Neural progenitor cell (in vitro differentiated cells): ENCODE measurements around the gene UNK. TPM values are rescaled to one million over a fixed set of nuclear protein-coding genes. Genes with fewer than 3 reads are reported as not detected.

Experiments used
- DNase-seq: peaks from one replicate; pipeline ENCODE4 v3.0.0-alpha.2; 2016; ENCODE audit warnings: low spot score
- H2AFZ ChIP-seq: fragments of 200-600 bp; sonication (generic); replicated peaks from 2 replicates; pipeline ENCODE4 v1.6.1; 2016; ENCODE audit warnings: antibody characterized with exemption
- H3F3A ChIP-seq: fragments of 200-600 bp; sonication (generic); 2 replicates; pipeline ENCODE4 v1.6.1; 2016; ENCODE audit warnings: antibody characterized with exemption, low read depth
- H3K27ac ChIP-seq: fragments of 200-600 bp; sonication (generic); 2 replicates; pipeline ENCODE4 v1.5.1; 2016; ENCODE audit warnings: mild to moderate bottlenecking
- H3K27me3 ChIP-seq: fragments of 200-600 bp; sonication (generic); 2 replicates; pipeline ENCODE4 v1.6.1; 2016; ENCODE audit warnings: mild to moderate bottlenecking, moderate library complexity
- H3K36me3 ChIP-seq: fragments of 200-600 bp; sonication (generic); 2 replicates; pipeline ENCODE4 v1.5.1; 2016
- H3K4me1 ChIP-seq: fragments of 200-600 bp; sonication (generic); 2 replicates; pipeline ENCODE4 v1.6.1; 2016; ENCODE audit warnings: mixed run types
- H3K4me2 ChIP-seq: fragments of 200-600 bp; sonication (generic); 2 replicates; pipeline ENCODE4 v1.6.1; 2016
- H3K4me3 ChIP-seq: fragments of 200-600 bp; sonication (generic); 2 replicates; pipeline ENCODE4 v1.5.1; 2016
- H3K79me2 ChIP-seq: fragments of 200-600 bp; sonication (generic); 2 replicates; pipeline ENCODE4 v1.6.1; 2016; ENCODE audit warnings: low read depth
- H3K9ac ChIP-seq: fragments of 200-600 bp; sonication (generic); 2 replicates; pipeline ENCODE4 v1.6.1; 2016
- H3K9me3 ChIP-seq: fragments of 200-600 bp; sonication (generic); 2 replicates; pipeline ENCODE4 v1.5.1; 2016; ENCODE audit warnings: low read depth
- H4K20me1 ChIP-seq: fragments of 200-600 bp; sonication (generic); 2 replicates; pipeline ENCODE4 v1.6.1; 2016; ENCODE audit warnings: low read depth
- H3K27ac Mint-ChIP-seq: 3 replicates; pipeline ENCODE4 v1.8.0; 2021; ENCODE audit warnings: mixed read lengths
- H3K27me3 Mint-ChIP-seq: 2 replicates; pipeline ENCODE4 v1.8.0; 2022; ENCODE audit warnings: low read depth, mild to moderate bottlenecking, inconsistent platforms, moderate library complexity, mixed read lengths; ENCODE audit not compliant: insufficient read depth
- H3K36me3 Mint-ChIP-seq: 3 replicates; pipeline ENCODE4 v1.8.0; 2021; ENCODE audit warnings: mixed read lengths
- H3K4me1 Mint-ChIP-seq: 3 replicates; pipeline ENCODE4 v1.8.0; 2021; ENCODE audit warnings: mixed read lengths
- H3K4me3 Mint-ChIP-seq: 3 replicates; pipeline ENCODE4 v1.8.0; 2021; ENCODE audit warnings: mild to moderate bottlenecking, moderate library complexity, mixed read lengths
- H3K9me3 Mint-ChIP-seq: 3 replicates; pipeline ENCODE4 v1.8.0; 2020; ENCODE audit warnings: mixed read lengths
- EZH2 ChIP-seq: fragments of 200-600 bp; sonication (generic); IDR thresholded peaks from 2 replicates; pipeline ENCODE4 v1.6.1; 2017; ENCODE audit warnings: antibody characterized with exemption, mild to moderate bottlenecking, moderate library complexity
- EZH2phosphoT487 ChIP-seq: fragments of 200-600 bp; sonication (generic); IDR thresholded peaks from 2 replicates; pipeline ENCODE4 v1.6.1; 2017; ENCODE audit warnings: antibody characterized with exemption
- total RNA-seq: library from RNA; depleted of rRNA; stranded (reverse); fragments of >200 nt; gene quantifications from 2 replicates; pipeline ENCODE4 v1.2.3, GENCODE V29; 2015; ENCODE audit warnings: low replicate concordance
- TF ChIP-seq, protein P1 (sequence below): fragments of 200-600 bp; sonication (generic); IDR thresholded peaks from 2 replicates; pipeline ENCODE4 v1.5.1; 2017; ENCODE audit warnings: antibody characterized with exemption, mild to moderate bottlenecking

UNK gene
- total RNA-seq, 1 donor from 2014 or later = 38.5 TPM

DNA sequence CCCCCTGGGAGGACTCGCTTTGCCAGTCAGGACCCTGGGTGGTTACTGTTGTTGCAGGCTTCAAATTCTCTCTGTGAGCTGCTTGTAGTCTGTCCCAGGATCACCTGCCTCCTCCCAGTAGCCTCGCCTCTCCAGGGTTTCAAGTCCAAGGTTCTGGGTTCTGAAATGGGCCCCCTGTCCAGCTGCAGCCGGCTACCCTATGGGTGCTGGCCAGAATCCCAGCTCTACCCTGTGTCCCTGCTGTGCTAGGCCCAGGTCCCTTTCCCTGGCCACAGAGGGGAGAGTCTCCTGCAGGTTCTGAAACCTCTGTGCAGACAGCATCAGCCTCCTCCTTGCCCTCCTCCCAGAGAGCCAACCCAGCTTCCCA is 38.2 kb downstream of the UNK start:
- H3K4me3 ChIP-seq = no peak overlapping the region
- no peak for DNase-seq
- no peak for TF ChIP-seq EZH2phosphoT487
- no peak for TF ChIP-seq EZH2
- TF ChIP-seq, protein P1, sequence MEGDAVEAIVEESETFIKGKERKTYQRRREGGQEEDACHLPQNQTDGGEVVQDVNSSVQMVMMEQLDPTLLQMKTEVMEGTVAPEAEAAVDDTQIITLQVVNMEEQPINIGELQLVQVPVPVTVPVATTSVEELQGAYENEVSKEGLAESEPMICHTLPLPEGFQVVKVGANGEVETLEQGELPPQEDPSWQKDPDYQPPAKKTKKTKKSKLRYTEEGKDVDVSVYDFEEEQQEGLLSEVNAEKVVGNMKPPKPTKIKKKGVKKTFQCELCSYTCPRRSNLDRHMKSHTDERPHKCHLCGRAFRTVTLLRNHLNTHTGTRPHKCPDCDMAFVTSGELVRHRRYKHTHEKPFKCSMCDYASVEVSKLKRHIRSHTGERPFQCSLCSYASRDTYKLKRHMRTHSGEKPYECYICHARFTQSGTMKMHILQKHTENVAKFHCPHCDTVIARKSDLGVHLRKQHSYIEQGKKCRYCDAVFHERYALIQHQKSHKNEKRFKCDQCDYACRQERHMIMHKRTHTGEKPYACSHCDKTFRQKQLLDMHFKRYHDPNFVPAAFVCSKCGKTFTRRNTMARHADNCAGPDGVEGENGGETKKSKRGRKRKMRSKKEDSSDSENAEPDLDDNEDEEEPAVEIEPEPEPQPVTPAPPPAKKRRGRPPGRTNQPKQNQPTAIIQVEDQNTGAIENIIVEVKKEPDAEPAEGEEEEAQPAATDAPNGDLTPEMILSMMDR = no peak
- H3K4me1 Mint-ChIP-seq = peaks cover 8% of the 10 kb centered on the region
- no peak overlapping the region for H2AFZ ChIP-seq
- H3K27ac ChIP-seq = no peak overlapping the region
- H3K9me3 ChIP-seq = no peaks in the 10 kb centered on the region
- H3K9ac ChIP-seq = no peak overlapping the region
- no peak overlapping the region for H3K27ac Mint-ChIP-seq
- no peaks in the 10 kb centered on the region for H3K79me2 ChIP-seq
- H3K36me3 Mint-ChIP-seq = peaks cover 17% of the 10 kb centered on the region
- H3K4me3 Mint-ChIP-seq = no peak overlapping the region
- H3K36me3 ChIP-seq = no peaks in the 10 kb centered on the region
- H3K4me2 ChIP-seq = no peak overlapping the region
- no peaks in the 10 kb centered on the region for H3K27me3 ChIP-seq
- H3F3A ChIP-seq = peaks cover 8% of the 10 kb centered on the region
- no peaks in the 10 kb centered on the region for H3K9me3 Mint-ChIP-seq
- H4K20me1 ChIP-seq = no peaks in the 10 kb centered on the region
- H3K4me1 ChIP-seq = peaks cover 9% of the 10 kb centered on the region
- H3K27me3 Mint-ChIP-seq = peaks cover 4% of the 10 kb centered on the region

DNA sequence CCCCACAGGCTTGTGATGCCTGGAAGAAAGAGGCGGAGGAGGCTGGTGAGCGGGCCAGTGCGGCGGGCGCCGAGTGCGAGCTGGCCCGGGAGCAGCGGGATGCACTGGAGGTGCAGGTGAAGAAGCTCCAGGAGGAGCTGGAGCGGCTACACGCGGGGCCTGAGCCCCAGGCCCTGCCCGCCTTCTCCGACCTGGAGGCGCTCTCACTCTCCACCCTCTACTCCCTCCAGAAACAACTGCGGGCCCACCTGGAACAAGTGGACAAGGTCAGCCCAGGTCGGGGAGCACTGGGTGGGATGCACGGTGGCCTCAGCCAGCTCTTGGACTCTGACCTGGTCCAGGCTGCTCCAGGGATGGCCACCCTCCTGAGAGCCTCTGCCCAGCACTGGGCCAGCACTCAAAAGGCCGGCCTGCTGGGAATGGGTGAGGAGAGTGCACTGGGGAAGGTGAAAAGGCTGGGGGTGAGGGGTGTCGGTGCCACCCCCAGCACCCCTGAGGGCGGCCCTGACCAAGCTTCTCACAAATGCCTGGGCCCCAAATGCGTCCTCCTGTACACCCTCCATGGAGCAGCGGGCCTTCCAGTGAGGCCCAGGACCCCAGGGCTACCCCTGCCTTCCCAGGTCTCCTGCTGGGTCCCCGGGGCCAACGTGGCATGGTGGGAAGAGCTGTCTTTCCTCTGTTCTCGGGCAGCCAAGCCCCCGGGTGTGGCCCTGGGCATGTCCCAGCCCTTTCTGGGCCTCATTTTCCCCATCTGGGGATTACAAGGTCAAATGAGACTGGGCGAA is 38.8 kb downstream of the UNK start:
- Mint-ChIP-seq H3K36me3 (peaks cover 16% of the 10 kb centered on the region), H3K4me3 (no peak overlapping the region), H3K9me3 (no peaks in the 10 kb centered on the region), H3K4me1 (peaks cover 14% of the 10 kb centered on the region), H3K27me3 (peaks cover 6% of the 10 kb centered on the region), H3K27ac (no peak overlapping the region)
- DNase-seq = no peak
- H3K27me3 ChIP-seq = no peaks in the 10 kb centered on the region
- no peak overlapping the region for H3K27ac ChIP-seq
- H4K20me1 ChIP-seq = no peaks in the 10 kb centered on the region
- no peak overlapping the region for H3K9ac ChIP-seq
- H2AFZ ChIP-seq = no peak overlapping the region
- H3K4me1 ChIP-seq = peaks cover 16% of the 10 kb centered on the region
- H3K9me3 ChIP-seq = no peaks in the 10 kb centered on the region
- H3K79me2 ChIP-seq = no peaks in the 10 kb centered on the region
- H3K36me3 ChIP-seq = no peaks in the 10 kb centered on the region
- no peak overlapping the region for H3K4me3 ChIP-seq
- H3K4me2 ChIP-seq = no peak overlapping the region
- H3F3A ChIP-seq = peaks cover 14% of the 10 kb centered on the region
- TF ChIP-seq EZH2phosphoT487 (no peak), EZH2 (no peak)
- TF ChIP-seq, protein P1 = no peak

DNA sequence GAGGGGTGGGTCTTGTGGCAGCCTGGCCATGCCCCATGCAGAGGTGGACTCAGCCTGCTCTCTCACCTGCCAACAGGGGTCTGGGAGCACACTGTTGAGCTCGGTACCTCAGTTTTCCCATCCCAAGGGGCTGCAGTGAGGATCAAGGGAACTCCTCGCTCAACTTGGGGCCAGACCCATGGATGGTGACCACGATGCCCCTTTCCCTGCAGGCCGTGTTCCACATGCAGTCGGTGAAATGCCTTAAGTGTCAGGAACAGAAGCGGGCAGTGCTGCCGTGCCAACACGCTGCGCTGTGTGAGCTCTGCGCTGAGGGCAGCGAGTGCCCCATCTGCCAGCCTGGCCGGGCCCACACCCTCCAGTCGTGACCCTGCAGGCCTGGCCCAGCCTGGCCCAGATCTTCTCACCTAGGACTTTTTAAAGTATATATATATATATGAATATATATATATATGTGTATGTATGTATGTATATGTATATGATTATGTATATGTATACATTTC is 39.5 kb downstream of the UNK start:
- no peak overlapping the region for H3K4me3 Mint-ChIP-seq
- DNase-seq = no peak
- Histone ChIP-seq H3K79me2 (no peaks in the 10 kb centered on the region), H3K9ac (no peak overlapping the region), H2AFZ (no peak overlapping the region), H3K36me3 (no peaks in the 10 kb centered on the region), H3K4me1 (peaks cover 16% of the 10 kb centered on the region), H3F3A (peaks cover 20% of the 10 kb centered on the region), H3K4me3 (no peak overlapping the region), H4K20me1 (no peaks in the 10 kb centered on the region), H3K9me3 (no peaks in the 10 kb centered on the region), H3K4me2 (no peak overlapping the region), H3K27ac (no peak overlapping the region), H3K27me3 (no peaks in the 10 kb centered on the region)
- TF ChIP-seq, protein P1 = no peak
- TF ChIP-seq EZH2phosphoT487 (no peak), EZH2 (no peak)
- no peak overlapping the region for H3K27ac Mint-ChIP-seq
- peaks cover 4% of the 10 kb centered on the region for H3K27me3 Mint-ChIP-seq
- no peaks in the 10 kb centered on the region for H3K9me3 Mint-ChIP-seq
- H3K4me1 Mint-ChIP-seq = peaks cover 14% of the 10 kb centered on the region
- H3K36me3 Mint-ChIP-seq = peaks cover 13% of the 10 kb centered on the region
